Upper lobe of left lung (tissue), 4 donors: ENCODE measurements around the gene PEX7.
"Not testable (repeated sequence)": the region's sequence is repeated elsewhere in the genome, so short reads cannot be mapped to it uniquely, and the experiment has no call there.

Experiments used
- EP300 ChIP-seq, 4 donors: sonication (generic); formaldehyde crosslinking; IDR thresholded peaks; one replicate each; pipeline ENCODE4 v1.5.1; 2017; ENCODE audit warnings: antibody characterized with exemption in 4 of 4, control low read depth in 2 of 4
- POLR2A ChIP-seq, 4 donors: fragments of 450-650 bp; IDR thresholded peaks; one replicate each; pipeline ENCODE4 v1.5.1; 2016 to 2017; ENCODE audit warnings: antibody characterized with exemption in 4 of 4, mild to moderate bottlenecking in 2 of 4
- POLR2AphosphoS5 ChIP-seq, 2 donors: sonication (generic); formaldehyde crosslinking; IDR thresholded peaks; one replicate each; pipeline ENCODE4 v1.5.1; 2017; ENCODE audit warnings: antibody characterized with exemption in 2 of 2
- TF ChIP-seq, protein P1 (sequence below), 6 experiments: fragments of 450-650 bp in 4 of 6; fragments of 200-600 bp in 2 of 6; sonication (generic) in 2 of 6; IDR thresholded peaks; one replicate each; pipeline ENCODE4 v1.5.1; 2016 to 2019; ENCODE audit warnings: antibody characterized with exemption in 6 of 6

DNA sequence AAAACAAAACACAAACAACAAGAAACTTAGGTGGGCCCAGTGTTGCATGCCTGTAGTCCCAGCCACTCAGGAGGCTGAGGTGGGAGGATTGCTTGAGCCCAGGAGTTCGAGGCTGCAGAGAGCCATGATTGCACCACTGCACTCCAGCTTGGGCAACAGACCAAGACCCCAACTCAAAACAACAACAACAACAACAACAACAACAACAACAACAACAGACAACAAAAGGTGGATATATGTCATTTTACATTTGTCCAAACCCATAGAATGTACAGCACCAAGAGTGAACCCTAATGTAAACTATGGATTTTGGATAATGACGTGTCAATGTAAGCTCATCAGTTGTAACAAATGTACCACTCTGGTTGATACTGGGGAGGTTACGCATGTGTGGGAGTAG, 127.6 kb downstream of the PEX7 start:
- TF ChIP-seq POLR2AphosphoS5, POLR2A, EP300 (IDR thresholded peaks at IDR 0.05): not testable (repeated sequence)
- TF ChIP-seq, protein P1, sequence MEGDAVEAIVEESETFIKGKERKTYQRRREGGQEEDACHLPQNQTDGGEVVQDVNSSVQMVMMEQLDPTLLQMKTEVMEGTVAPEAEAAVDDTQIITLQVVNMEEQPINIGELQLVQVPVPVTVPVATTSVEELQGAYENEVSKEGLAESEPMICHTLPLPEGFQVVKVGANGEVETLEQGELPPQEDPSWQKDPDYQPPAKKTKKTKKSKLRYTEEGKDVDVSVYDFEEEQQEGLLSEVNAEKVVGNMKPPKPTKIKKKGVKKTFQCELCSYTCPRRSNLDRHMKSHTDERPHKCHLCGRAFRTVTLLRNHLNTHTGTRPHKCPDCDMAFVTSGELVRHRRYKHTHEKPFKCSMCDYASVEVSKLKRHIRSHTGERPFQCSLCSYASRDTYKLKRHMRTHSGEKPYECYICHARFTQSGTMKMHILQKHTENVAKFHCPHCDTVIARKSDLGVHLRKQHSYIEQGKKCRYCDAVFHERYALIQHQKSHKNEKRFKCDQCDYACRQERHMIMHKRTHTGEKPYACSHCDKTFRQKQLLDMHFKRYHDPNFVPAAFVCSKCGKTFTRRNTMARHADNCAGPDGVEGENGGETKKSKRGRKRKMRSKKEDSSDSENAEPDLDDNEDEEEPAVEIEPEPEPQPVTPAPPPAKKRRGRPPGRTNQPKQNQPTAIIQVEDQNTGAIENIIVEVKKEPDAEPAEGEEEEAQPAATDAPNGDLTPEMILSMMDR (IDR thresholded peaks at IDR 0.05), result not testable (repeated sequence)
